Stimulated activated effector memory CD8-positive, alpha-beta T cell treated with anti-CD3 and anti-CD28 coated beads, Interleukin-12 subunit alpha, Interleukin-12 subunit beta, amount 100 ng/mL, for 72 hours (primary cell): Measurements from ENCODE around the gene POLD1.

Experiments
- ATAC-seq: fragments of 150-1000 bp; cut with Tn5 transposase; 2 replicates; pipeline ENCODE4 v1.10.0; 2021
- DNase-seq, 2 donors: peaks; one replicate each; pipeline ENCODE4 v3.0.0; 2021 to 2022; ENCODE audit warnings: low spot score in 2 of 2
- H3K27ac Mint-ChIP-seq: one replicate; pipeline ENCODE4 v1.8.0; 2022; ENCODE audit warnings: mild to moderate bottlenecking, mixed read lengths
- H3K36me3 Mint-ChIP-seq: one replicate; pipeline ENCODE4 v1.8.0; 2022; ENCODE audit warnings: mild to moderate bottlenecking, mixed read lengths
- H3K4me1 Mint-ChIP-seq: one replicate; pipeline ENCODE4 v1.8.0; 2022; ENCODE audit warnings: mixed read lengths
- H3K4me3 Mint-ChIP-seq: one replicate; pipeline ENCODE4 v1.8.0; 2022; ENCODE audit warnings: mild to moderate bottlenecking, mixed read lengths
- H3K9me3 Mint-ChIP-seq: one replicate; pipeline ENCODE4 v1.8.0; 2022; ENCODE audit warnings: mixed read lengths

The POLD1 gene

DNA sequence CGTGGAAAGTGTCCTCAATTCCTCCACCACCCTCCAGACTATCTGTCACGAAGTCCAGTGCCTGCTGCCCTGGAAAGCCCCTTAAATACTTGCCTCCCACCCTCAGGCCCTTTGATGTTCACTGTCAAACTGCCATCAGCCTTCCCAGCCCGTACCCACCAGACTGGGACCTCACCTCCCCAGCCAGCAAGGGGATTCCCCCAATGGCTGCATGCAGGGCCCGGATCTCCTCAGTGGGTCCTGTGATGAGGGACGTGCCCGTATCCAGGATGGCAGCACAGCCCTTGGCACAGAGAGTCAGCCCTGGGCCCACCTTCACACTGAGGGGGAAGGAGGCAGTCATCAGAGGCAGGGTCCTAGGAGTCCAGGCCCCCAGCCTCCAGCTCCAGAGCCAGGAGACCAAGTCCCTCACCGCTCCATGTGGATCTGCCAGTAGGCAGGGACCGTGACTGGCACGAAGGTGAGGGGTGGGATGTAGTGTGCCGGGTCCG, 24.8 kb upstream of the POLD1 start:
- peaks cover 2% of the 10 kb centered on the region for H3K9me3 Mint-ChIP-seq
- no peak for DNase-seq
- H3K36me3 Mint-ChIP-seq = peaks cover 64% of the 10 kb centered on the region
- no peak for ATAC-seq
- H3K4me3 Mint-ChIP-seq = peak overlapping the region; percentile 69
- H3K27ac Mint-ChIP-seq = peak overlapping the region; percentile 94
- H3K4me1 Mint-ChIP-seq = peaks cover 71% of the 10 kb centered on the region

DNA sequence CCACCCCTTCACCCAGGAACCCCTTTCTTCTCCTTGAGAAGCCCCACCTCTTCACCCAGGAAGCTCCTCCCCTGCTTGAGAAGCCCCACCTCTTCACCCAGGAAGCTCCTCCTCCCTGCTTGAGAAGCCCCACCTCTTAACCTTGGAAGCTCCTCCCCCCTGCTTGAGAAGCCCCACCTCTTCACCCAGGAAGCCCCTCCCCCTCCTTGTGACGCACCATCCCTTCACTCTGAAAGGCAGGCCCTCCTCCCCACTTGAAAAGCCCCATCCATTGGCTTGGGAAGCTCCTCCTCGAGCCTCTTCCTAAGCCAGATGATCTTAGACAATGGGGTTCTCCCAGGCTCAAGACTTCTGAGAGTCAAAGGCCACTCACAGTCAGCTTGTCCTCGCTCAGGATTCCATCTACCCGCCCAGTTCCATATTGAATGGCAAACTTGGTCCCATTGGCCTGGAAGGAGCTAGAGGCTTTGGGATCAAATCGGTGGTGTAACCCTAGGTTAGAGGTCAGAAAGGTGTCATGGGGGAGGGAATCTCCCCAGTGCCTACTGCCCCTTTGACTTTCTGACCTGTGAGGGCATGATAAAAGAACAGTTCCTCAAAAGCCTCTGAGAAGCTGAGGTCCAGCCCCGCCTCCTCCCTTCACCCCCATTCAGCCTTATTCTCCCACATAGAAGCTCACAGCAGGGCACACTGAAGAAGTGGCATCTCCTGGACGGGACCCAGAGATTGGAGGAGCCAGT, 22.7 kb upstream of the POLD1 start:
- DNase-seq = peak in 1 of 2 donors; percentile 75
- Mint-ChIP-seq H3K9me3 (peaks cover 2% of the 10 kb centered on the region), H3K4me3 (peak overlapping the region; percentile 69), H3K4me1 (peaks cover 84% of the 10 kb centered on the region), H3K27ac (peak overlapping the region; percentile 94), H3K36me3 (peaks cover 69% of the 10 kb centered on the region)
- ATAC-seq = no peak

DNA sequence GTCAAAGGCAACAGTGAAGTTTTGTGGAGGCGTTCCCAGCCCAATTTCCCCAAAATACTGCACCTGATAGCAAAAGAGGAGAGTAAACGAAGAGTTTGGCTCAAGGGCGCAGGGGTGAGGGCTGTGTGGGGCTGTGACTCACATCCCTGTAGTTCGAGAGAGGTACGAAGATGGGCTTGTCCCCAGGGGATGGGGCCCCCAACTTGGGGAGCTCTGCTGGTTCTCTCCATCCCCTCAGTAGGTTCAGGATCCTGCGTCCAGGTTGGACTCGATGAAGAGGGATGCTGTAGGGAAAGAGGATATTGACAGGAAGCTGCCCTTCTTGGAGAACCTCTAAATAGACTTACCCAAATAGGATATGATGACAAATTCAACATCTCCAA, 22.1 kb upstream of the POLD1 start:
- H3K27ac Mint-ChIP-seq = peak overlapping the region; percentile 94
- H3K9me3 Mint-ChIP-seq = peaks cover 2% of the 10 kb centered on the region
- H3K4me1 Mint-ChIP-seq = peaks cover 81% of the 10 kb centered on the region
- peak overlapping the region; percentile 69 for H3K4me3 Mint-ChIP-seq
- DNase-seq (peak in 1 of 2 donors; percentile 64), ATAC-seq (no peak)
- peaks cover 69% of the 10 kb centered on the region for H3K36me3 Mint-ChIP-seq

DNA sequence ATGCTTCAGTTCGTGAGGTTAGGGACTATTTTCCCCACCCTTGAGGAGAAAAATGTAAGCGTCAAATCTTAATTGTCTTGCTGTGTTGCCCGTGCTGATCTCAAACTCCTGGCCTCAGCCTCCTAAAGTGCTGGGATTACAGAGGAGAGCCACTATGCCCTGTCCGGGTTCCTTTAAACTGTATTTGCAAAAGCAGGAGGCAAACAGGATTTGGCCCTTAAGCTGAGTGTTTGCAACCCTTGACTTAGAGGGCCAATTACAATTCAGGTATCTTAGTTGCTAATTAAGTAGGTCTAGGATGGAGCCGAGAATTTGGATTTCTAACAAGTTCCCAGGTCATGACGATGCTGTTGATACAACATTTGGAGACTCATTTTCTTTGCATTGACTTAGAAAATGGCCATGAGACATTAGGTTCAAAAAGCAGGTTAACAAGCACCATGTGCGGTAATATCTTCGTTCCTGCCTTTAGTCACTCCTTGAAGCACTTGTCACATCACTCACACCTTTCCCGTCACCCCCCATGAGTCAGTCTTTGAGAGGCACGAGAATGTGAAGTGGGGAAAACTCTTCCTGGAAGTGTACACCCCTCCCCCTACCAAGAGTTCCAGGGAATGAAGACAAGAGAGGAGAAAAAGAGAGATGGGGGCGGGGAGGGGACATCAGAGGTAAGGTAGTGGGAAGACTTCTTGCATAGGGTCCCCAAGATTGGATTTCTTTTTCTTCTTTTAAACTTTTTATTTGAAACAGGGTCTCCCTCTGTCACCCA, 21.3 kb upstream of the POLD1 start:
- peak in 1 of 2 donors; percentile 84 for DNase-seq
- Mint-ChIP-seq H3K9me3 (peaks cover 2% of the 10 kb centered on the region), H3K27ac (peak overlapping the region; percentile 94), H3K4me1 (peaks cover 80% of the 10 kb centered on the region), H3K4me3 (peak overlapping the region; percentile 69), H3K36me3 (peaks cover 69% of the 10 kb centered on the region)
- peak; percentile 78 for ATAC-seq

DNA sequence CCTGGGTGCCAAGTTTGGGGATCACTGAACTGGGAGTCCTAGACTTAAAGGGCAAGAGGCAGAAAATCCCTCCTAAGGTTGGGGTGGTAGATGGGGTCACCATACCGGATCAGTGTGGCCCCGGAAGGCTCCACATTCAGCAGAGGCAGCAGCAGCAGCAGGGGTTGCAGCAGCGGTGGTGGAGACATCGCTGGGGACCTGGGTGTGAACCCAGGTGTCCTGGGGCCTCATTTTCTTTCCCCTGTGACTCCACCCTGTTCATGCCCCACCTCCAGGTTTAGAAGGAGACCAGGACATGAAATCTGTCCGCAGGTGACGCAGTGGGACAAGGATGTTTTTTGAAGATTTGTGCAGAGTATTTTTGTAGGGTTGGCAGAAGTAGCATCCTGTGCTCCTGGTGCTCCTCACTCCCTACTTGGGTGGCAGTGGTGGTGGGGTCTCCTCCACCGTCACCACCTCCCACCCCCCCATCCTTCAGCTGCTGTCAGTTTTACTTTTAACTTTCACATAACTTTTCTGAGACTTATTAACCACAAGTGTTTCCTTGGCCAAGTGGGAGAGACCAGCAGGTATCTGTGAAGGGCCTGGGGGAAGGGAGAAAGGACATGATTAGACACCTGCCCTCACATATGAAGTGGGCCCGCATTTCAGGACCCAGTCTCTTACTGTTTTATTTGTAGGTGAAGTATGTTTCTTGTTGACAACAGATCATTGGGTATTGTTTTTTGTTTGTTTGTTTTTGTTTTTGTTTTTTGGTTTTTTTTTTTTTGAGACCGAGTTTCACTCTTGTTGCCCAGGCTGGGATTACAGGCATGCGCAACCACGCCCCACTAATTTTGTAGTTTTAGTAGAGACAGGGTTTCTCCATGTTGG, 18.5 kb upstream of the POLD1 start, which contains the start of gene NAPSA:
NAPSA (minus strand) TSS at position 206 of the 873 bp plus-strand sequence; CDS start at position 188, 18 bp downstream.
- peaks cover 2% of the 10 kb centered on the region for H3K9me3 Mint-ChIP-seq
- H3K4me3 Mint-ChIP-seq = peak within 1 kb of the TSS; percentile 69
- peak within 1 kb of the TSS; percentile 94 for H3K27ac Mint-ChIP-seq
- H3K36me3 Mint-ChIP-seq = peaks cover 40% of the 10 kb centered on the region
- ATAC-seq (no peak), DNase-seq (peak in 1 of 2 donors; percentile 68)
- H3K4me1 Mint-ChIP-seq = peaks cover 67% of the 10 kb centered on the region

DNA sequence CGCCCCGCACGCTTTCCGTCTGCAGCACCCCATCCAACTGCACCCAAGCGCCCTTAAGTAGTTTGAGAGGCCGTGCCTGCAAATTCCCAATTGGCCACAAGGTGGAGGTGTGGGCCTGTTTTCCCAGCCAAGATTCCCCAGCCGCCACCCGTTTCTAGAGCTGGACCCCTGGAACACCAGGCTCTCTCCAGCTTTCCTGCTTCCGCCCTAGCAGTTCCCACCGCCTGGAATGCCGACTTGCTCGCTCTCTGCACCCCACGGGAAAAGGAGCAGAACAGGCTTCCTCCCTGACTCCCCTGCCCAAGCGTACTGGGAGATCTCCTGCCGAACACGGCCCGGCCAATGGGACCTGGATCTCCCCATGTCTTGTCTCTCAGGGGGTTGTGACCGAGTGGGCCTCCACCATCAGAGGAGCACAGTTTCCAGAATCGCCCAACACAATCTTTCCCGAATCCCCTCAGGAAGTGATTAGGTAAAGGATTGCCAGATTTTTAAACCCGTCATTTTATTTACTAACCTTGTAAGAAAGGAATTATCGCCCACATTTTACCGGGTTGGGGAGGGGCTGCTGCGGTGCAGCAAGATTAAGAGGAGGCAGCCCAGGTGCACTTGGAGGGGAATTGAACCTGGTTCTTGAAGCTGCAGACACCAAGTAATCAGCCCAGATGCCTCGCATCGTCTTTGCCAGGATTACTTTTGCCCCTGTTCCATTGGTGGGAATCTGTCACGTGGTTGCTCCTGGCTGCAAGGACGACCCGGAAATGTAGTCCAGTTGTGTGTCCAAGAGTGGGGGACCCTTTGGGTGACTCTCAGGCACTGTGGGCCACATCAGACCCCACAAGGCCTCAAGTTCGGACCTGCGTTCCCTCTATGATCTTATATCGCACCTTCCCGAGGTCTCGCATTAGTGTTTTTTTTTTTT, 15.2 kb upstream of the POLD1 start:
- Mint-ChIP-seq H3K27ac (peak overlapping the region; percentile 73), H3K4me3 (peak overlapping the region; percentile 80)

DNA sequence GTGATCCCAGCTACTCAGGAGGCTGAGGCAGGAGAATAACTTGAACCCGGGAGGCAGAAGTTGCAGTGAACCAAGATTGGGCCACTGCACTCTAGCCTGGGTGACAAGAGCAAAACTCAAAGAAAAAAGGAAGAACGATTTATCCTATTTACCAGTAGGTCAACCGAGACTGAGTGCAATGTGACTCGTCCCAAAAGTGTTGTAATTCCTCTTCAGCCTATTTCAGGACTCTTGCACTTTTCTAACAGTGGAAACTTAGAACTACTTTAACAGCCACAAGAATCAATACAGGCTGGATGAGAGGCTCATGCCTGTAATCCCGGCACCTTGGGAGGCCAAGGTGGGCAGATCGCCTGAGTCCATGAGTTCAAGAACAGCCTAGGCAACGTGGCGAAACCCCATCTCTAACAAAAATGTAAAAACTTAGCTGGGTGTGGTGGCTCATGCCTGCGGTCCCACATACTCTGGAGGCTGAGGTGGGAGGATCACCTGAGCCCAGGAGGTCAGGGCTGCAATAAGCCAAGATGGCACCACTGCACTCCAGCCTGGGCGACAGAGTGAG, 12.2 kb upstream of the POLD1 start:
- Mint-ChIP-seq H3K4me3 (no peak overlapping the region), H3K27ac (no peak overlapping the region), H3K9me3 (no peaks in the 10 kb centered on the region), H3K36me3 (peaks cover 18% of the 10 kb centered on the region), H3K4me1 (peaks cover 29% of the 10 kb centered on the region)
- no peak for DNase-seq
- ATAC-seq = no peak

More for the DNA sequence above, 15.2 kb upstream of the POLD1 start:
- DNase-seq (peak; percentile 73 to 91), ATAC-seq (peak; percentile 60)
- H3K4me1 Mint-ChIP-seq = peaks cover 35% of the 10 kb centered on the region
- peaks cover 15% of the 10 kb centered on the region for H3K36me3 Mint-ChIP-seq
- H3K9me3 Mint-ChIP-seq = no peaks in the 10 kb centered on the region

DNA sequence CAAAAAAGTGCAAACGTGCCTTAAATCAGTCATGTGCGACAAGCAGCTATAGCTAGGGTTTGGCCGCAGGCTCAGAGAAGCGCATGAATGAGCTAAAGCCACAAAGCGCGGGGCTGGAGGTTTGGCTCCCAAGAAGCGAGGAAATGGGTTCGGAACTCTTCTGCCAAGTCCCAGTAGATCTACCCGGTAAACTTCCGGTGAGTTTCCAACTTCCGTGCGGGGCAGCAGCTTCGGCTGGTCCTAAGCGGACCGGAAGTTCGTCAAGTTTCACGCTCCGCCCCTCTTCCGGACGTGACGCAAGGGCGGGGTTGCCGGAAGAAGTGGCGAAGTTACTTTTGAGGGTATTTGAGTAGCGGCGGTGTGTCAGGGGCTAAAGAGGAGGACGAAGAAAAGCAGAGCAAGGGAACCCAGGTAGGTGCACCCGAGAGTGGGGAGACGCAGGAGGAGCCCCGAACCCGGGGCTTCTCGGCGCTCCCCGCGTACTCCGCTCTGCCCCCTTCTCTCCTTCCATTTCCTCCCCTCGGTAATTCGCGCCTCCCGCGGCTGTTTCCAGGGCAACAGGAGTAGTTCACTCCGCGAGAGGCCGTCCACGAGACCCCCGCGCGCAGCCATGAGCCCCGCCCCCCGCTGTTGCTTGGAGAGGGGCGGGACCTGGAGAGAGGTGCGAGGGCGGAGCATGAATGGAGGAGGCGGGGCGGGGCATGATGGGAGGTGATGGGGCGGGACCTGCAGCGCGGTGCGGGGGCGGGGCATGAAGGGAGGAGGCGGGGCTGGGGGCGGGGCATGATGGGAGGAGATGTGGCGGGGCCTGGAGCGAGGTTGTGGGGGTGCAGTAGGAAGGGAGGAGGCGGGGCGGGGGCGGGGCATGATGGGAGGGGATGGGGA, 7.7 kb upstream of the POLD1 start, which contains the start of gene NR1H2:
NR1H2 (plus strand) TSS at position 292 of the 885 bp plus-strand sequence. CDS start 1,149 bp downstream, outside the sequence.
- peak; percentile 96 for ATAC-seq
- Mint-ChIP-seq H3K4me3 (peak within 1 kb of the TSS; percentile 93), H3K36me3 (peaks cover 56% of the 10 kb centered on the region), H3K4me1 (peaks cover 44% of the 10 kb centered on the region), H3K9me3 (no peaks in the 10 kb centered on the region), H3K27ac (peak within 1 kb of the TSS; percentile 98)
- DNase-seq = peak; percentile 85 to 94

DNA sequence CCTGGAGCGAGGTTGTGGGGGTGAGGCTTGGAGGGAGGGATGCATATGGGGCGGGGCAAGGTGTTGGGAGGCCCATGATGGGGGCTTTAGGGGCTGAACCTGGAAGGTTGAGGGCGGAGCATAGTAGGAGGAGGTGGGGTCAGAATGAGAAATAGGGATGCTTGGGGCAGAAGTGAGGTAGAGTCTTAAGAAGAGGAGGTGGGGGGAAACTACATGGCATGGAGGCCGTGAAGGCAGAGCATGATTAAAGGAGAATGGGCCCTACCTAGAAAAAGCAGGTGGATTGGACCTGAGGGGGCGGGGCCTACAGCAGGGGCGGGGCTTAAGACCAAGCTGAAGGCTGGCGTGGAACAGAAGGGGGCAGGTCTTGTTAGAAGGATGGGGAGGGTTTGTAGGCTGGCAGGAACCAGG, 7.1 kb upstream of the POLD1 start:
- Mint-ChIP-seq H3K9me3 (no peaks in the 10 kb centered on the region), H3K4me1 (peaks cover 46% of the 10 kb centered on the region), H3K36me3 (peaks cover 62% of the 10 kb centered on the region), H3K27ac (peak overlapping the region; percentile 98), H3K4me3 (peak overlapping the region; percentile 93)
- no peak for DNase-seq
- peak; percentile 4 for ATAC-seq

DNA sequence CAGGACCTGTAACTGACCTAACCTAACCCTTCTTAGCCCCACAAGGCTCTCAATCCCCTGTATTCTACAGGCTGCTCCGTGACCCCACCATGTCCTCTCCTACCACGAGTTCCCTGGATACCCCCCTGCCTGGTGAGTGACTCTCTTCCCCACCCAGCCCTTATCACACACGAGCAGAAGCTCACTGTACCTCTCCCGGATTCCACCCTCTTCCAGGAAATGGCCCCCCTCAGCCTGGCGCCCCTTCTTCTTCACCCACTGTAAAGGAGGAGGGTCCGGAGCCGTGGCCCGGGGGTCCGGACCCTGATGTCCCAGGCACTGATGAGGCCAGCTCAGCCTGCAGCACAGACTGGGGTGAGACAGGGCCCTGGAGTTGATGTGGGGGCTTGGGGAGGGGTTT, 6.6 kb upstream of the POLD1 start:
- DNase-seq (no peak), ATAC-seq (no peak)
- Mint-ChIP-seq H3K36me3 (peaks cover 63% of the 10 kb centered on the region), H3K27ac (peak overlapping the region; percentile 98), H3K9me3 (no peaks in the 10 kb centered on the region), H3K4me3 (peak overlapping the region; percentile 93), H3K4me1 (peaks cover 46% of the 10 kb centered on the region)

DNA sequence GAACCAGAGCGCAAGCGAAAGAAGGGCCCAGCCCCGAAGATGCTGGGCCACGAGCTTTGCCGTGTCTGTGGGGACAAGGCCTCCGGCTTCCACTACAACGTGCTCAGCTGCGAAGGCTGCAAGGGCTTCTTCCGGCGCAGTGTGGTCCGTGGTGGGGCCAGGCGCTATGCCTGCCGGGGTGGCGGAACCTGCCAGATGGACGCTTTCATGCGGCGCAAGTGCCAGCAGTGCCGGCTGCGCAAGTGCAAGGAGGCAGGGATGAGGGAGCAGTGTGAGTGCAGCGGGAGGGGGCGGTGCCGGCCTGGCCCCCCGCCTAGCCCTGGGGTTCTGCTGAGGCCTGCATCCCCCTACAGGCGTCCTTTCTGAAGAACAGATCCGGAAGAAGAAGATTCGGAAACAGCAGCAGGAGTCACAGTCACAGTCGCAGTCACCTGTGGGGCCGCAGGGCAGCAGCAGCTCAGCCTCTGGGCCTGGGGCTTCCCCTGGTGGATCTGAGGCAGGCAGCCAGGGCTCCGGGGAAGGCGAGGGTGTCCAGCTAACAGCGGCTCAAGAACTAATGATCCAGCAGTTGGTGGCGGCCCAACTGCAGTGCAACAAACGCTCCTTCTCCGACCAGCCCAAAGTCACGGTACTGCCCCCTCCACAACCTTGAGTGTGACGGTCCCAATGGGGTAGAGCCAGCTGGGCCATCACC, 5.8 kb upstream of the POLD1 start:
- DNase-seq (no peak), ATAC-seq (no peak)
- no peaks in the 10 kb centered on the region for H3K9me3 Mint-ChIP-seq
- peaks cover 68% of the 10 kb centered on the region for H3K36me3 Mint-ChIP-seq
- H3K4me1 Mint-ChIP-seq = peaks cover 50% of the 10 kb centered on the region
- H3K4me3 Mint-ChIP-seq = peak overlapping the region; percentile 93
- H3K27ac Mint-ChIP-seq = no peak overlapping the region

DNA sequence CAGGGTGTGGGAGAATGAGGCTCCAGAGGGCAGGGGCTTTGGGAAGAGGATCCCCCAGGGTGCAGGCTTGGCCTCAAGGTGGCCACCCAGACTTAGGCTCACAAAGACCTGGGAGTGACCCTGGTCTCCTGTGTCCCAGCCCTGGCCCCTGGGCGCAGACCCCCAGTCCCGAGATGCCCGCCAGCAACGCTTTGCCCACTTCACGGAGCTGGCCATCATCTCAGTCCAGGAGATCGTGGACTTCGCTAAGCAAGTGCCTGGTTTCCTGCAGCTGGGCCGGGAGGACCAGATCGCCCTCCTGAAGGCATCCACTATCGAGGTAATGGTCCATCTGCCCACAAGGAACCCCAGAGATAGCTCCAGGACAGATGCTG, 5.3 kb upstream of the POLD1 start:
- Mint-ChIP-seq H3K4me3 (no peak overlapping the region), H3K27ac (no peak overlapping the region), H3K4me1 (peaks cover 55% of the 10 kb centered on the region), H3K9me3 (no peaks in the 10 kb centered on the region), H3K36me3 (peaks cover 71% of the 10 kb centered on the region)
- ATAC-seq = no peak
- DNase-seq = no peak
